HepG2 (cell line): ENCODE measurements around the gene OR2A5. TPM values are rescaled to one million over a fixed set of nuclear protein-coding genes. Genes with fewer than 3 reads are reported as not detected.
A peak's percentile ranks its signal among the peaks of the same experiment; 100 is the strongest.
"Not testable (repeated sequence)": the region's sequence is repeated elsewhere in the genome, so short reads cannot be mapped to it uniquely, and the experiment has no call there.

Source experiments
- ATAC-seq: fragments of 200-7000 bp; cut with Tn5 transposase; 3 replicates; pipeline ENCODE4 v1.9.1; 2020; ENCODE audit warnings: mild to moderate bottlenecking, moderate library complexity
- BruUV-seq: library from RNA; stranded (reverse); fragments of 400-500 nt; replicated peaks from 2 replicates; lab custom pipeline; 2021; lab: Mats Ljungman, UMichigan
- CTCF ChIA-PET: fragments of 300-600 bp; formaldehyde crosslinking; extraction: SDS; loops from one replicate; lab custom pipeline; 2021; ENCODE audit warnings: low total read pairs, inconsistent platforms, low intra/inter-chr PET ratio; lab: Yijun Ruan, JAX
- POLR2A ChIA-PET: fragments of 350-600 bp; sonication (Branson Sonifier 250); formaldehyde crosslinking; loops from one replicate; lab custom pipeline; 2020; ENCODE audit warnings: antibody characterized with exemption, inconsistent platforms; lab: Yijun Ruan, JAX
- DNase-seq: peaks from one replicate; pipeline ENCODE4 v3.0.0-alpha.2; 2015; ENCODE audit warnings: low spot score
- FAIRE-seq: peaks from 3 replicates; lab custom pipeline; 2011; peaks lifted over from hg19 to GRCh38; lab: Jason Lieb, UNC
- H2AFZ ChIP-seq: one replicate; pipeline ENCODE4 v1.6.1; 2011; ENCODE audit warnings: low read length, inconsistent platforms
- H3K27ac ChIP-seq: fragments of 300-600 bp; 3 replicates; pipeline ENCODE4 v1.8.0; 2011; ENCODE audit warnings: mixed run types, mild to moderate bottlenecking, mixed read lengths, low read length, inconsistent platforms; ENCODE audit not compliant: insufficient read depth; ENCODE audit errors: extremely low read length
- H3K27me3 ChIP-seq, 2 experiments: fragments of 200-600 bp in 1 of 2; 2 replicates in 1 of 2; 3 replicates in 1 of 2; pipeline versions ENCODE4 v1.6.0 to v1.8.0; 2011; ENCODE audit warnings: low read length in 2 of 2, mild to moderate bottlenecking in 2 of 2, moderate library complexity in 2 of 2, inconsistent platforms in 1 of 2; ENCODE audit not compliant: insufficient read depth in 2 of 2, control insufficient read depth in 1 of 2
- H3K36me3 ChIP-seq, 2 experiments: fragments of 200-600 bp in 1 of 2; replicated peaks in 1 of 2; 2 replicates in 1 of 2; 3 replicates in 1 of 2; pipeline versions ENCODE4 v1.5.1 to v1.8.0; 2011; ENCODE audit warnings: low read length in 2 of 2, inconsistent platforms in 1 of 2; ENCODE audit not compliant: insufficient read depth in 2 of 2, control insufficient read depth in 1 of 2
- H3K4me1 ChIP-seq: 2 replicates; pipeline ENCODE4 v1.5.1; 2012; ENCODE audit warnings: low read length, inconsistent platforms; ENCODE audit not compliant: insufficient read depth
- H3K4me2 ChIP-seq: 2 replicates; pipeline ENCODE4 v1.6.0; 2011; ENCODE audit warnings: low read depth, low read length, inconsistent platforms
- H3K4me3 ChIP-seq, 3 experiments: fragments of 200-600 bp in 1 of 3; sonication (generic), shearing (Covaris generic) in 1 of 3; replicated peaks in 1 of 3; 2 replicates each; pipeline ENCODE4 v1.5.1; 2011 to 2016; ENCODE audit warnings: low read length in 3 of 3, inconsistent platforms in 2 of 3, low read depth in 2 of 3, mild to moderate bottlenecking in 2 of 3, control low read depth in 1 of 3, mixed read lengths in 1 of 3; ENCODE audit not compliant: insufficient read depth in 1 of 3
- H3K79me2 ChIP-seq: one replicate; pipeline ENCODE4 v1.6.1; 2011; ENCODE audit warnings: low read length, inconsistent platforms; ENCODE audit not compliant: insufficient read depth
- H3K9ac ChIP-seq: 2 replicates; pipeline ENCODE4 v1.6.0; 2011; ENCODE audit warnings: mild to moderate bottlenecking, low read depth, low read length, inconsistent platforms; ENCODE audit not compliant: insufficient read depth
- H3K9me3 ChIP-seq: 2 replicates; pipeline ENCODE4 v1.5.1; 2012; ENCODE audit warnings: mild to moderate bottlenecking, low read length
- H4K20me1 ChIP-seq: 2 replicates; pipeline ENCODE4 v1.6.0; 2011; ENCODE audit warnings: inconsistent platforms, mild to moderate bottlenecking, low read length, moderate library complexity; ENCODE audit not compliant: insufficient read depth
- WGBS: methylation state at CpG from one replicate; pipeline ENCODE4 v1.1.6; 2017; ENCODE audit warnings: low lambda C conversion rate; 5-methylcytosine and 5-hydroxymethylcytosine counted together
- in situ Hi-C: cut with HindIII; loops from 2 replicates; pipeline ENCODE4 v1.10.0; 2017; ENCODE audit warnings: low pct_unique_long_range_greater_than_20kb; ENCODE audit not compliant: extremely low pct_ligation_motif_present
- intact Hi-C: fragments of 100-400 bp; cut with micrococcal nuclease; formaldehyde crosslinking; loops from one replicate; pipeline ENCODE4 v1.10.0; 2022; ENCODE audit not compliant: unreplicated experiment
- polyA plus RNA-seq, 8 experiments: library from polyadenylated mRNA; depleted of rRNA in 3 of 8; stranded (reverse) in 7 of 8; unstranded in 1 of 8; fragments of >200 nt; fragmentation: Illumina TruSeq in 4 of 8; extraction: Trizol in 4 of 8; gene quantifications; 2 replicates each; pipeline versions ENCODE4 v1.2.1 to v1.2.3, GENCODE V29; 2011 to 2016; ENCODE audit warnings: low read depth in 4 of 8, missing spikeins in 1 of 8, mixed read lengths in 1 of 8; ENCODE audit not compliant: insufficient read depth in 1 of 8
- total RNA-seq, 5 experiments: library from RNA; depleted of rRNA; stranded (reverse); fragments of >200 nt; fragmentation: Illumina TruSeq; extraction: Trizol; gene quantifications; 2 replicates each; pipeline ENCODE4 v1.2.3, GENCODE V29; 2016; ENCODE audit warnings: low read depth in 1 of 5

Gene OR2A5
- total and polyA plus RNA-seq, 2 of the 13 experiments (the other 11 are each of a cell fraction or from before 2014, with no cell fraction given): not detected

DNA sequence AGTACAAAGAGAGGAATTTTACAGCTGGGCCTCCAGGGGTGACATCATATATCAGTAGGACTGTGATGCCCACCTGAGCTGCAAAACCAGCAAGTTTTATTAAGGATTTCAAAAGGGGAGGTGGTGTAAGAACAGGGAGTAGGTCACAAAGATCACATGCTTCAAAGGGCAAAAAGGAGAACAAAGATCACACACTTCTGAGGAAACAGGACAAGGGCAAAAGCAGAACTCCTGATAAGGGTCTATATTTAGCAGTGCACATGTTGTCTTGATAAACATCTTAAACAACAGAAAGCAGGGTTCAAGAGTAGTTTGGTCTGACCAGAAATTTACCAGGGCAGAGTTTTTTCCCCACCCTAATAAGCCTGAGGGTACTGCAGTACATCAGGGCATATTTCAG, 38.7 kb upstream of the OR2A5 start:
- in situ Hi-C loops, H3K4me2 ChIP-seq, H3K9ac ChIP-seq, CTCF ChIA-PET, H3K27me3 ChIP-seq, H3K36me3 ChIP-seq, H3K27ac ChIP-seq, H4K20me1 ChIP-seq, H2AFZ ChIP-seq, H3K79me2 ChIP-seq, DNase-seq, BruUV-seq, H3K4me3 ChIP-seq, FAIRE-seq, ATAC-seq: not testable (repeated sequence)
- POLR2A ChIA-PET: interaction anchor here (1.1 kb wide), 1 partner anchor 109 kb away, joined by 3 read pairs; no protein-coding TSS in a partner anchor
- peaks cover 10% of the 10 kb centered on the region for H3K4me1 ChIP-seq
- intact Hi-C loops: loop anchor here (5.0 kb wide), 1 partner anchor 33 kb away; no protein-coding TSS in a partner anchor
- H3K9me3 ChIP-seq: peaks cover 18% of the 10 kb centered on the region; the same call in 1 of the 2 replicates

DNA sequence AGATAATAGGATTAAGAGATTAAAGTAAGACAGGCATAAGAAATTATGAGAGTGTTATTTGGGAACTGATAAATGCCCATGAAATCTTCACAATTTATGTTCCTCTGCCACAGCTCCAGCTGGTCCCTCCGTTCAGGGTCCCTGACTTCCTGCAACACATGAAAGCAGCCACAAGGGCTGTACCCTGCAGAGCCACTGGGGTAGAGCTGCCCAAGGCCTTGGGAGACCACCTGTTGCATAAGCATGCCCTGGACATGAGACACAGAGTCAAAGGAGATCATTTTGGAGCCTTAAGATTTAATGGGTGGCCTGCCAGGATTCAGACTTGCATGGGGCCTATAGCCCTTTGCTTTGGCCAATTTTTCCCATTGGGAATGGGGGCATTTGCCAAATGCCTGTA, 37.9 kb upstream of the OR2A5 start:
- H3K79me2 ChIP-seq, CTCF ChIA-PET, H3K36me3 ChIP-seq, H3K9ac ChIP-seq, BruUV-seq, FAIRE-seq, H3K4me3 ChIP-seq, H3K27me3 ChIP-seq, in situ Hi-C loops, H3K27ac ChIP-seq, H4K20me1 ChIP-seq, H2AFZ ChIP-seq, DNase-seq, H3K4me2 ChIP-seq: not testable (repeated sequence)
- Histone ChIP-seq H3K4me1 (peaks cover 10% of the 10 kb centered on the region), H3K9me3 (peaks cover 18% of the 10 kb centered on the region; the same call in 1 of the 2 replicates)
- intact Hi-C loops: loop anchor here (5.0 kb wide), 1 partner anchor 34 kb away; no protein-coding TSS in a partner anchor
- ATAC-seq: peak; percentile 79
- WGBS: 0% methylated on average over 1 of the region's 1 CpG
- POLR2A ChIA-PET: interaction anchor here (1.1 kb wide), 1 partner anchor 110 kb away, joined by 3 read pairs; no protein-coding TSS in a partner anchor
